ENCODE measurements around the gene TMPRSS15.
"Not testable (repeated sequence)": the region's sequence is repeated elsewhere in the genome, so short reads cannot be mapped to it uniquely, and the experiment has no call there.

The TMPRSS15 gene

GRCh38 chr21:18382934-18383619 lies 20.5 kb downstream of the TMPRSS15 start:
- H3K9me3 ChIP-seq; in situ Hi-C loops (cut with MboI; ENCODE audit: low sequenced_read_pairs); H3K27me3 ChIP-seq (ENCODE audit: low read depth); H3K4me3 ChIP-seq; DNase-seq (ENCODE audit: low spot score in 2 of 2); H3K36me3 ChIP-seq (replicated peaks); H3K4me1 ChIP-seq: not testable (repeated sequence)

DNA sequence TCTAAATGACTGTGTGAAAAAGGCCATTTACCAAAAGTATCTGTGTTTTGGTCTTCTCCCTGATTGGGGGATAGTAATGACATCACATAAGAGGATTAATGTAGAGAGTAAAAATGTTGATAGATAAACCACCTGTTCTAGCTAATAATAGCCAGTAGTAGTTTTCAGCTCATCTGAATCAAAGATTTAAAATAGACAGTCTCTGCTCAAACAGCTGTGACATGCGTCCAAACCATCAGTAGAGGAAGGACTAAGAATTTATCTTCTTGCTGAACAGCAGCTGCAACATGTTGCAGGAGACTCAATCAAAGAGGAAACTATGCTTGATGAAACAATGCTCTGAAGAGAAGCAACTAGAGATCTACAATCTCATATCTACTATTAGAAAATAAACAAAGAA lies 21.4 kb downstream of the TMPRSS15 start:
- no peaks in the 10 kb centered on the region for H3K4me1 ChIP-seq
- in situ Hi-C loops (cut with MboI; ENCODE audit: low sequenced_read_pairs), result no loop called here
- no peak for DNase-seq (ENCODE audit: low spot score in 2 of 2)

DNA sequence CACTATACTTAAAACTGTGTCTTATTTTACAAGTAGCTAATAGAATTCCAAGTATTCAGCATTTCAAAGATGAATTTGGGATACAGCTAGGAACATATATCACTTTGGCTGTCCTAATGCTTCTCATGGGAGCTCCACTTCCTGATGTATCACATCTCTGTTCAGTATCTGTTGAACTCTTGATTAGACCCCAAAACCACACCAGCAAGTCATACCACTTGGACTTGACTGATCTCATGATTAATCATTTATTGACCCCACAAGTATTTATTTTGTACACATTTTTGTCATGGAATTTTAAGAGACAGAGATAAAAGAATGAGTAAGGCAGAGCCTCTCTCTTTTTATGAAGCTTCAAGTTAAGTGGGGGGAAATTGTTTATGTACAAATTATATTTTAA lies 30.0 kb downstream of the TMPRSS15 start:
- Histone ChIP-seq H3K4me1 (no peaks in the 10 kb centered on the region), H3K4me3 (no peak overlapping the region), H3K9me3 (no peaks in the 10 kb centered on the region), H3K27me3 (ENCODE audit: low read depth) (no peaks in the 10 kb centered on the region), H3K36me3 (replicated peaks) (no peaks in the 10 kb centered on the region)
- no peak for DNase-seq (ENCODE audit: low spot score in 2 of 2)
- in situ Hi-C loops (cut with MboI; ENCODE audit: low sequenced_read_pairs), result no loop called here

More for the DNA sequence above, 21.4 kb downstream of the TMPRSS15 start:
- no peaks in the 10 kb centered on the region for H3K27me3 ChIP-seq (ENCODE audit: low read depth)
- no peaks in the 10 kb centered on the region for H3K36me3 ChIP-seq (replicated peaks)
- H3K4me3 ChIP-seq, result no peak overlapping the region
- H3K9me3 ChIP-seq, result no peaks in the 10 kb centered on the region

DNA sequence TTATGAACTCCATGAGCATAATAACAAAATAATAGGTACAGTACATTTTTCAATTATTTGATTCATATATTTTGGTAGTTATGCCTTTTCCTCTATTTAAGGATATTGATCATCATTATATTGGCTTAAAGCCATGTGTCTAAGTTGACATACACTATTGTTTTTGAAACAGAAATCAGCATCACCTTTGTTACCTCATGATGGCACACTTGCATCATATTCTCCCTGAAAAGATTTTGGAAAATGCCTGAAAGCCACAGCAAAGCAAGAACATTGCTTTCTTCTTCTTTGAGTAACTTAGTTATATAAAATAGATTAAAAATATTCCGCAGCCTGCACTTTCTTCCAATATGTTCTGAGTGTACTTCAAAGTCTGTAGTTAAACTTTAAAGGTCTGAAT lies 33.3 kb downstream of the TMPRSS15 start:
- in situ Hi-C loops (cut with MboI; ENCODE audit: low sequenced_read_pairs), result no loop called here
- Histone ChIP-seq H3K9me3 (no peaks in the 10 kb centered on the region), H3K36me3 (replicated peaks) (no peaks in the 10 kb centered on the region), H3K4me1 (no peaks in the 10 kb centered on the region), H3K4me3 (no peak overlapping the region), H3K27me3 (ENCODE audit: low read depth) (no peaks in the 10 kb centered on the region)
- no peak for DNase-seq (ENCODE audit: low spot score in 2 of 2)

DNA sequence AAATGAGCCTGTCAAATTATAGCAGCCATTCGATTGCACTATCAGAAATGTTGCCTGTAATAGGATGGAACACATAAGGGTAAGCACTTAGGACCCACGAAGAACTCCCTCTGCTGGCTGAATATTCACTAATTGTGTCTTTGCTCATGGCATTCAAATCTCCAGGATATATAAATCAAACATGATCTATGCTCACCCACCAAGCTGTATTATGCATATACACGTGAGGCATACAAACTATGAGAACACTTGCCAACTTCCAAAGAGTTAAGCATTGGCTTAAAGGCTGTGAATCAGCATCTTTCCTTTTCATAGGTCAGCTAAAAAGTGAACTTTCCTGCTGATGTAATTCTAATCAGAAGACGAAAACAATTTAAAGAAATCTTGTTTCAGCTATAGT lies 34.5 kb downstream of the TMPRSS15 start:
- H3K4me1 ChIP-seq, result no peaks in the 10 kb centered on the region
- in situ Hi-C loops (cut with MboI; ENCODE audit: low sequenced_read_pairs), result no loop called here
- no peak overlapping the region for H3K4me3 ChIP-seq
- peak; percentile 31 to 42 for DNase-seq (ENCODE audit: low spot score in 2 of 2)
- no peaks in the 10 kb centered on the region for H3K27me3 ChIP-seq (ENCODE audit: low read depth)
- no peaks in the 10 kb centered on the region for H3K9me3 ChIP-seq
- H3K36me3 ChIP-seq (replicated peaks), result no peaks in the 10 kb centered on the region

DNA sequence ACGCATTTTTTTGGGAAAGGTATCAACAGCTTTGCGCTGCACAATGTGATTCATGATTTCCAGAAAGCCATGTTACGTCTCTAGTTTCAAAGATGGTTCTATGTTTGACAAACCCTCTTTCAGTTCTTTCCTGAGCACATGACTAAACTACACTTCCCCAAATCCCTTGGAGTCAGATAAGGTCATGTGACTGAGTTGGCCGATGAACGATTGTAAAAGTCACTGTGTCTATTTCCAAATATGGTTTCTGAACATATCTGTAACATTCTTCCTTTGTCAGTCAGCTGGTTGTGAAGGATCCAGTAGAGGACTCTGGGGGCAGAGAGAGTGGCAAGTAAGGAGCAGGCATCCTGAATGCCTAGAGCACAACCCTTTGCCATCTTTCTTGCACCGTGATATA lies 35.4 kb downstream of the TMPRSS15 start:
- in situ Hi-C loops (cut with MboI; ENCODE audit: low sequenced_read_pairs), result no loop called here
- no peaks in the 10 kb centered on the region for H3K36me3 ChIP-seq (replicated peaks)
- H3K9me3 ChIP-seq, result no peaks in the 10 kb centered on the region
- no peaks in the 10 kb centered on the region for H3K27me3 ChIP-seq (ENCODE audit: low read depth)
- H3K4me3 ChIP-seq, result no peak overlapping the region
- no peaks in the 10 kb centered on the region for H3K4me1 ChIP-seq
- no peak for DNase-seq (ENCODE audit: low spot score in 2 of 2)

DNA sequence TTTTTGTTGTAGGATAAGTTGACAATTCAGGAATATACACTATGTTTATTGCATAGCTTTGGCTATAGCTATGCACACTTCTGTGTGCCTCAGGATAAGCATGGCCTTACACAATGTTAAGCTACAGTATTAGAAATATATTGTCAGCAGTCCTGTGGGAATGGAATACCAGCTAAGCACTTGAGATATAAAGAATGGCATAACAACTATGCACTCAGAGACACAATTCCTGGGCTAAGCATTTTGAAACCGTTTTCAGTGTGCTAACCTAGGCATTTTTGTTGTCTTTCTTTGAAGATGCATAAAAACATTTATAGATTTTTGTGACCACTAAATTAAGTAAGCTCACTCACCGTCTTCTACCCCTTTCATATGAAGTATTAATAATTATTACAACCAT lies 46.8 kb downstream of the TMPRSS15 start:
- DNase-seq (ENCODE audit: low spot score in 2 of 2), result no peak
- Histone ChIP-seq H3K9me3 (no peaks in the 10 kb centered on the region), H3K4me3 (no peak overlapping the region), H3K4me1 (no peaks in the 10 kb centered on the region), H3K27me3 (ENCODE audit: low read depth) (no peaks in the 10 kb centered on the region), H3K36me3 (replicated peaks) (no peaks in the 10 kb centered on the region)
- in situ Hi-C loops (cut with MboI; ENCODE audit: low sequenced_read_pairs), result no loop called here

- Histone ChIP-seq H3K4me1 (no peaks in the 10 kb centered on the region), H3K27me3 (ENCODE audit: low read depth) (no peaks in the 10 kb centered on the region), H3K9me3 (no peaks in the 10 kb centered on the region), H3K4me3 (no peak overlapping the region), H3K36me3 (replicated peaks) (no peaks in the 10 kb centered on the region)
- DNase-seq (ENCODE audit: low spot score in 2 of 2), result no peak
- in situ Hi-C loops (cut with MboI; ENCODE audit: low sequenced_read_pairs), result no loop called here
These were observed 48.6 kb downstream of the TMPRSS15 start for GRCh38 chr21:18354947-18355346.

GRCh38 chr21:18350216-18350615 lies 53.4 kb downstream of the TMPRSS15 start:
- Histone ChIP-seq H3K4me1 (no peaks in the 10 kb centered on the region), H3K36me3 (replicated peaks) (no peaks in the 10 kb centered on the region), H3K4me3 (no peak overlapping the region), H3K27me3 (ENCODE audit: low read depth) (no peaks in the 10 kb centered on the region), H3K9me3 (no peaks in the 10 kb centered on the region)
- in situ Hi-C loops (cut with MboI; ENCODE audit: low sequenced_read_pairs), result no loop called here
- no peak for DNase-seq (ENCODE audit: low spot score in 2 of 2)

DNA sequence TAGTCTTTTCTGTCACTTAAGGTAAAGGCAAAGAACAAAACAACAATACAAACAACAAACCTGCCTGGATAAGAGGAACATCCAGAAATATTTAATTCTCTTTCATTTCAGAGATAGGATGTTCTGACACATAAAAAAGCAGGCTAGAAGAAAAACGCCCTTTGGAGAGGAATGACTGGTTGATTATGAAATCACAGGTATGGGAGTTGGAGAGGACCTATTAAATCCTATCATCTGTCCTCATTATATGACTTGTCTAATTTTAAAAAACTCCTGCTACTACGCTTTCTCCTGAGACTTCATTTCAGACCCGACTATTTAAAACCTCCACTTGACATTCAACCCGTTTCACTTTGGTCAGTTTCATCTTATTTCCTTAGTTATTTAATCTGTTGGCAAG lies 54.1 kb downstream of the TMPRSS15 start:
- Histone ChIP-seq H3K36me3 (replicated peaks) (no peaks in the 10 kb centered on the region), H3K9me3 (no peaks in the 10 kb centered on the region), H3K27me3 (ENCODE audit: low read depth) (no peaks in the 10 kb centered on the region), H3K4me1 (no peaks in the 10 kb centered on the region), H3K4me3 (no peak overlapping the region)
- in situ Hi-C loops (cut with MboI; ENCODE audit: low sequenced_read_pairs), result no loop called here
- no peak for DNase-seq (ENCODE audit: low spot score in 2 of 2)

DNA sequence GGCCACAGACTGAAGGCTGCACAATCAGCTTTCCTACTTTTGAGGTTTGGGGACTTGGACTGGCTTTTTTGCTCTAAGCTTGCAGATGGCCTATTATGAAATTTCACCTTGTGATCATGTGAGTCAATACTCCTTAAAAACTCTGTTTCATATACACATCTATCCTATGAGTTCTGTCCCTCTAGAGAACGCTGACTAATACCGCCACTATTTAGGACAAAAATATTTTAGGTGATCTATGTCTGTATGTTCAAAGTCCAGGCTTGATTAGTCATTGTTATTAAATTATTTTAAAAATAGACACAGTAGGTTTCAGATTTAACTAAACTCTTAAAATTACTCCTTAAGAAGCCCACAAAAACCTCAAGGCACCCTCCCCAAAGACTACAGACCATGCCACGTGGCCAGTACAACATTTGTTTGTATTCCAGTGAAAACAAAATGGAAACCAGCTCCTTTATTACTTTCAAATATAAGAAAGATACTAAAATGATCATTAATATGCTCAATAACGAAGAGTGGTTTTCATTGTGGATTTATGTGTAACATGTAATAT lies 63.1 kb downstream of the TMPRSS15 start:
- Histone ChIP-seq H3K27me3 (ENCODE audit: low read depth) (no peaks in the 10 kb centered on the region), H3K4me1 (peaks cover 4% of the 10 kb centered on the region; the same call in 1 of the 2 replicates), H3K4me3 (no peak overlapping the region), H3K36me3 (replicated peaks) (no peaks in the 10 kb centered on the region), H3K9me3 (no peaks in the 10 kb centered on the region)
- in situ Hi-C loops (cut with MboI; ENCODE audit: low sequenced_read_pairs), result no loop called here
- DNase-seq (ENCODE audit: low spot score in 2 of 2), result no peak

DNA sequence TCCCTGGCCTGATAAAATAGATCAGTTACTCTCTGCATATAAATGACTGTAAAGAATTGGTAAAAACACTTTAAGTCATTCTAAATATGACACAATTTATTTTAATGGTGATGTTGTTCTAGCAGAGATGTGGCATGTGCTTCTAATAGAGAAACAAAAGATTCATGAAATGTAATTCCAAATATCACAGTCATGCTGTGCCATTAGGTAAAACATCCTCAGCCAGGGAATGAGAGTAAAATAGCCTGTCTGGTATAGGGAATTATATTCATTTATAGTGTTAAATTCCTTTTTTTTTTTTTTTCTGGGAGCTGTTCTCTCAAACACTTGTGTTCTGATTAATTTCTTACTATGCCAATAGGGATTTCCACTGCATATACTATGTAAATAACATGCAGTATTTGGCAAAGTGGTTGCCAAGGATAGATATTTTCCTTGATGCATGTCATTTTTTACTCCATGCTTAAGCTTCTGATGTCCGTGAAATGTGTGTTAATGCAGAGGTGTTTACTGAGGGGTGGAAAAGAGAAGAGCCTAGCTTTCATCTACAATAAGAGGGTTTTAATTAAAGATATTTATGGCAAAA lies 67.8 kb downstream of the TMPRSS15 start:
- in situ Hi-C loops (cut with MboI; ENCODE audit: low sequenced_read_pairs), result no loop called here
- no peak overlapping the region for H3K4me3 ChIP-seq
- no peaks in the 10 kb centered on the region for H3K27me3 ChIP-seq (ENCODE audit: low read depth)
- no peaks in the 10 kb centered on the region for H3K36me3 ChIP-seq (replicated peaks)
- H3K9me3 ChIP-seq, result no peaks in the 10 kb centered on the region
- DNase-seq (ENCODE audit: low spot score in 2 of 2), result no peak
- peaks cover 4% of the 10 kb centered on the region; the same call in 1 of the 2 replicates for H3K4me1 ChIP-seq

DNA sequence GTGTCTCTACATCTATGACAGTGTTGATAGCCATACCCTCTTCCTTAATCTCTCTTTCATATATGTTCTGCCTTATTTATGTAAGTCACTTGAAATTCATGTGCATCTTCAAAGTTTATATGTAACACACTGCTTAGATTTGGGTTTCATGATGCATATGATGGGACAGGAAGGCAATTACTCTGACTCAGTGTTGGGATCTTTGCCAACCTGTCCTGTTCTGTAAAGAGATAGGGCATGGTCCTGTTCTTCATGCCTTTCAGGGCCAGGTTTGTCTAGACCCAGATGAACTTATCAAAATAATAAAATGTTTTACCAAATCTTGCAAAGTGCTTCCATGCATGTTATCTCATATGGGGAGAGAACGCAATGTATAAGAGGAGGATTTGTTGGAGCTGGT lies 69.5 kb downstream of the TMPRSS15 start:
- DNase-seq (ENCODE audit: low spot score in 2 of 2), result no peak
- H3K9me3 ChIP-seq, result no peaks in the 10 kb centered on the region
- in situ Hi-C loops (cut with MboI; ENCODE audit: low sequenced_read_pairs), result no loop called here
- no peak overlapping the region for H3K4me3 ChIP-seq
- no peaks in the 10 kb centered on the region for H3K36me3 ChIP-seq (replicated peaks)
- peaks cover under 1% of the 10 kb centered on the region; the same call in 1 of the 2 replicates for H3K4me1 ChIP-seq
- no peaks in the 10 kb centered on the region for H3K27me3 ChIP-seq (ENCODE audit: low read depth)

DNA sequence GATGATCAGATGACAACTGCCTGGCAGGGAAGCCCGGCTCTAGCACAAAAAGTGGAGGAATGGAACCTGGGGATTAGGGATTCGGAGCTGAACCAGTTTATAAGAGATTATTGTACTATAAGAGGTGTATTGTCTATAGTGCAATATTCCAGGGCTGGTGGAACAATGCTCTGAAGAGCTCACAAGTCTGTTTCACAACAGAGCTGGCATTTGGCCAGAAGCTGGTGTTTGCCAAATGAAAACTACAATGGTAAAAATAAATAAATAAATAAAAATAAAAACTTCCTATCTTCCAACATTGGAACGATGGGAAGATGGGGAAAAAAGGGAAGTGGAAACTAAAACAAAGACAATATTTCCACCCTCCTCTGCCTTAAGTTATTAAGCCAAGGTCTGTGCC lies 85.4 kb downstream of the TMPRSS15 start:
- peak; percentile 29 to 47 for DNase-seq (ENCODE audit: low spot score in 2 of 2)
- Histone ChIP-seq H3K27me3 (ENCODE audit: low read depth) (no peaks in the 10 kb centered on the region), H3K4me1 (peaks cover 8% of the 10 kb centered on the region), H3K4me3 (no peak overlapping the region), H3K9me3 (no peaks in the 10 kb centered on the region), H3K36me3 (replicated peaks) (no peaks in the 10 kb centered on the region)
- in situ Hi-C loops (cut with MboI; ENCODE audit: low sequenced_read_pairs), result no loop called here
